K562 (cell line): ENCODE measurements around the gene GYPA. TPM values are rescaled to one million over a fixed set of nuclear protein-coding genes. Genes with fewer than 3 reads are reported as not detected.

Source experiments
- ATAC-seq: fragments of 200-7000 bp; cut with Tn5 transposase; 3 replicates; pipeline ENCODE4 v1.9.1; 2020; ENCODE audit warnings: moderate library complexity
- BruUV-seq: library from RNA; stranded (reverse); fragments of 400-500 nt; replicated peaks from 2 replicates; lab custom pipeline; 2021; lab: Mats Ljungman, UMichigan
- CTCF ChIA-PET: fragments of 300-600 bp; formaldehyde crosslinking; extraction: SDS; loops from one replicate; lab custom pipeline; 2021; ENCODE audit warnings: low intra/inter-chr PET ratio; lab: Yijun Ruan, JAX
- POLR2A ChIA-PET: fragments of 300-600, 350-650 bp; sonication (Branson Sonifier 250); formaldehyde crosslinking; extraction: SDS; loops from one replicate; lab custom pipeline; 2021; ENCODE audit warnings: antibody characterized with exemption, inconsistent platforms; lab: Yijun Ruan, JAX
- DNase-seq, 4 experiments: peaks; one replicate each; pipeline versions ENCODE4 v3.0.0 to v3.0.0-alpha.2; 2011 to 2018; ENCODE audit warnings: low spot score in 3 of 4, mixed read lengths in 3 of 4; ENCODE audit errors: extremely low read depth in 1 of 4
- FAIRE-seq: peaks from 2 replicates; lab custom pipeline; 2011; peaks lifted over from hg19 to GRCh38; lab: Jason Lieb, UNC
- H2AFZ ChIP-seq: 2 replicates; pipeline ENCODE4 v1.6.0; 2011; ENCODE audit warnings: low read depth, low read length, control low read depth, inconsistent platforms
- H3K27ac ChIP-seq: fragments of 200-600 bp; 3 replicates; pipeline ENCODE4 v1.8.0; 2011; ENCODE audit warnings: low read depth, mild to moderate bottlenecking, control low read depth, inconsistent platforms, low read length, moderate library complexity, mixed read lengths; ENCODE audit errors: extremely low read depth
- H3K27me3 ChIP-seq, 2 experiments: fragments of 300-600 bp in 1 of 2; 2 replicates in 1 of 2; 3 replicates in 1 of 2; pipeline versions ENCODE4 v1.6.0 to v1.8.0; 2011; ENCODE audit warnings: inconsistent platforms in 2 of 2, low read length in 2 of 2, mild to moderate bottlenecking in 1 of 2, mixed read lengths in 1 of 2, moderate library complexity in 1 of 2; ENCODE audit not compliant: control insufficient read depth in 2 of 2, insufficient read depth in 2 of 2
- H3K36me3 ChIP-seq: fragments of 300-600 bp; 3 replicates; pipeline ENCODE4 v1.8.0; 2011; ENCODE audit warnings: mild to moderate bottlenecking, low read length, inconsistent platforms; ENCODE audit not compliant: control insufficient read depth, insufficient read depth
- H3K4me1 ChIP-seq, 2 experiments: fragments of 200-600 bp in 1 of 2; replicated peaks in 1 of 2; 2 replicates in 1 of 2; 3 replicates in 1 of 2; pipeline versions ENCODE4 v1.5.1 to v1.8.0; 2011; ENCODE audit warnings: inconsistent platforms in 2 of 2, low read length in 2 of 2, mild to moderate bottlenecking in 1 of 2, mixed read lengths in 1 of 2, moderate library complexity in 1 of 2; ENCODE audit not compliant: control insufficient read depth in 2 of 2, insufficient read depth in 2 of 2
- H3K4me2 ChIP-seq: 2 replicates; pipeline ENCODE4 v1.6.1; 2011; ENCODE audit warnings: low read length, control low read depth, inconsistent platforms, mixed read lengths; ENCODE audit not compliant: insufficient read depth
- H3K4me3 ChIP-seq: fragments of 200-600 bp; sonication (generic), shearing (Covaris generic); 2 replicates; pipeline ENCODE4 v1.5.1; 2016; ENCODE audit warnings: control low read depth, inconsistent platforms
- H3K79me2 ChIP-seq: fragments of 200-600 bp; 3 replicates; pipeline ENCODE4 v1.8.0; 2011; ENCODE audit warnings: low read length, inconsistent platforms; ENCODE audit not compliant: control insufficient read depth, insufficient read depth
- H3K9ac ChIP-seq, 2 experiments: 2 replicates each; pipeline versions ENCODE4 v1.6.0 to v1.6.1; 2011; ENCODE audit warnings: low read depth in 2 of 2, low read length in 2 of 2, control low read depth in 1 of 2, inconsistent platforms in 1 of 2, mild to moderate bottlenecking in 1 of 2, mixed read lengths in 1 of 2; ENCODE audit not compliant: insufficient read depth in 1 of 2
- H3K9me1 ChIP-seq: one replicate; pipeline ENCODE4 v1.6.0; 2011; ENCODE audit warnings: inconsistent platforms, mild to moderate bottlenecking, low read length, moderate library complexity; ENCODE audit not compliant: control insufficient read depth, insufficient read depth
- H3K9me3 ChIP-seq: replicated peaks from 2 replicates; pipeline ENCODE4 v1.5.1; 2011; ENCODE audit warnings: low read depth, low read length, inconsistent platforms; ENCODE audit not compliant: control insufficient read depth, insufficient read depth
- H4K20me1 ChIP-seq: replicated peaks from 2 replicates; pipeline ENCODE4 v1.6.1; 2011; ENCODE audit warnings: low read length, inconsistent platforms, mixed read lengths; ENCODE audit not compliant: control insufficient read depth, insufficient read depth
- E2F1 ChIP-seq: sonication (generic); formaldehyde crosslinking; IDR thresholded peaks from 2 replicates; pipeline ENCODE4 v1.8.1; 2023; ENCODE audit warnings: mild to moderate bottlenecking, missing genetic modification reagents, moderate library complexity
- HNRNPK ChIP-seq: fragments of 200-400 bp; formaldehyde crosslinking; IDR thresholded peaks from one replicate; pipeline ENCODE4 v1.6.1; 2018; ENCODE audit warnings: mild to moderate bottlenecking, low read depth, low read length; ENCODE audit not compliant: poor library complexity, severe bottlenecking
- KAT7 ChIP-seq: sonication (generic); formaldehyde crosslinking; IDR thresholded peaks from 2 replicates; pipeline ENCODE4 v1.8.0; 2022; ENCODE audit warnings: missing genetic modification reagents, mild to moderate bottlenecking, borderline replicate concordance
- MAFG ChIP-seq: fragments of 450-650 bp; conservative IDR thresholded peaks from 2 replicates; pipeline ENCODE4 v1.6.1; 2016; ENCODE audit warnings: missing genetic modification characterization, missing compliant biosample characterization
- MEIS2 ChIP-seq: fragments of 450-650 bp; IDR thresholded peaks from 2 replicates; pipeline ENCODE4 v1.6.1; 2014; ENCODE audit warnings: mild to moderate bottlenecking; ENCODE audit not compliant: partially characterized antibody
- PHF20 ChIP-seq: fragments of 450-650 bp; IDR thresholded peaks from 2 replicates; pipeline ENCODE4 v1.6.1; 2018; ENCODE audit not compliant: partially characterized antibody
- RFX7 ChIP-seq: fragments of 250-450 bp; sonication (Bioruptor Pico); IDR thresholded peaks from 2 replicates; pipeline ENCODE4 v1.5.1; 2021; ENCODE audit warnings: mild to moderate bottlenecking
- SAP30 ChIP-seq: fragments of 200-600 bp; sonication (generic); IDR thresholded peaks from 2 replicates; pipeline ENCODE4 v1.6.1; 2012; ENCODE audit warnings: borderline replicate concordance, low read depth, mild to moderate bottlenecking, moderate library complexity, low read length, control low read depth, inconsistent platforms; ENCODE audit not compliant: insufficient read depth, poor library complexity, severe bottlenecking
- SP2 ChIP-seq: IDR thresholded peaks from 2 replicates; pipeline ENCODE4 v1.6.1; 2011; ENCODE audit warnings: mild to moderate bottlenecking, low read depth, low read length, moderate library complexity; ENCODE audit not compliant: poor library complexity, severe bottlenecking; ENCODE audit errors: extremely low read depth
- ZBTB11 ChIP-seq, 3 experiments: fragments of 200-800 bp in 1 of 3; fragments of 250-450 bp in 1 of 3; fragments of 450-650 bp in 1 of 3; sonication (Bioruptor Pico) in 1 of 3; sonication (Bioruptor generic) in 1 of 3; formaldehyde crosslinking in 1 of 3; IDR thresholded peaks; 2 replicates each; pipeline versions ENCODE4 v1.6.1 to v1.8.0; 2016 to 2022; ENCODE audit warnings: mild to moderate bottlenecking in 2 of 3, missing genetic modification characterization in 2 of 3, missing compliant biosample characterization in 1 of 3, moderate library complexity in 1 of 3
- ZNF561 ChIP-seq: fragments of 450-650 bp; formaldehyde crosslinking; conservative IDR thresholded peaks from 2 replicates; pipeline ENCODE4 v1.4.0; 2020; ENCODE audit warnings: mild to moderate bottlenecking, moderate library complexity
- WGBS: fragments of 100-300 bp; shearing (Covaris generic); methylation state at CpG from one replicate; pipeline ENCODE4 v1.1.6; 2016; ENCODE audit warnings: low coverage, mixed read lengths; ENCODE audit not compliant: insufficient coverage; ENCODE audit errors: missing lambda C conversion rate; 5-methylcytosine and 5-hydroxymethylcytosine counted together
- in situ Hi-C: fragments of 300-500 bp; cut with MboI; formaldehyde crosslinking; loops from 4 replicates; pipeline ENCODE4 v1.15.0; 2018; ENCODE audit warnings: inconsistent platforms, mixed read lengths
- intact Hi-C: fragments of 100-400 bp; cut with micrococcal nuclease; formaldehyde crosslinking; loops from 2 replicates; pipeline ENCODE4 v1.14.2; 2022
- polyA plus RNA-seq, 8 experiments: library from polyadenylated mRNA; depleted of rRNA in 4 of 8; stranded (reverse) in 5 of 8; unstranded in 3 of 8; fragments of >200 nt; fragmentation: Nextera tagmentation in 2 of 8; fragmentation: Illumina TruSeq in 1 of 8; extraction: Ambion mirVana in 2 of 8; extraction: Trizol in 1 of 8; gene quantifications; 2 replicates each; pipeline versions ENCODE4 v1.2.1 to v1.2.3, GENCODE V29; 2011 to 2014; ENCODE audit warnings: inconsistent platforms in 1 of 8, missing spikeins in 1 of 8
- total RNA-seq, 7 experiments: library from RNA; depleted of rRNA in 6 of 7; stranded (reverse); fragments of >200 nt in 6 of 7; fragmentation: Illumina TruSeq in 2 of 7; extraction: Trizol in 2 of 7; gene quantifications; 2 replicates each; pipeline versions ENCODE4 v1.2.1 to v1.2.3, GENCODE V29; 2011 to 2021; ENCODE audit warnings: low replicate concordance in 1 of 7
- TF ChIP-seq, protein P1 (sequence below): fragments of 250-450 bp; sonication (Bioruptor Pico); IDR thresholded peaks from 2 replicates; pipeline ENCODE4 v1.4.0; 2020; ENCODE audit warnings: mild to moderate bottlenecking, moderate library complexity

GYPA gene
- total and polyA plus RNA-seq, 9 of the 15 experiments (the other 6 are each of a cell fraction or from before 2014, with no cell fraction given), result 35.3 to 278 (median 122) TPM

GRCh38 chr4:144115519-144115918 is 25.0 kb downstream of the GYPA start:
- H3K4me1 ChIP-seq, result peaks cover 0 to 6% of the 10 kb centered on the region in 2 experiments; a peak in 3 of 5 replicates
- peaks cover 32% of the 10 kb centered on the region for H3K36me3 ChIP-seq
- CTCF ChIA-PET, result no interaction called here

More at GRCh38 chr4:144115519-144115918, 25.0 kb downstream of the GYPA start:
- ATAC-seq (no peak), DNase-seq (no peak), FAIRE-seq (no peak)
- no TSS peak for BruUV-seq
- no peak overlapping the region for H3K27ac ChIP-seq
- WGBS, result 77% methylated on average over 4 of the region's 4 CpGs
- no peak overlapping the region for H2AFZ ChIP-seq
- no peak overlapping the region for H3K4me3 ChIP-seq
- intact Hi-C loops, result no loop called here
- TF ChIP-seq E2F1 (CRISPR knock-in tag) (no peak), ZBTB11 (CRISPR knock-in tag; IDR thresholded peaks at IDR 0.05) (no peak), SAP30 (no peak), RFX7 (no peak), MAFG (no peak), HNRNPK (no peak), SP2 (no peak), PHF20 (no peak), KAT7 (CRISPR knock-in tag) (no peak), ZNF561 (CRISPR knock-in tag) (no peak), MEIS2 (no peak)
- TF ChIP-seq, protein P1, sequence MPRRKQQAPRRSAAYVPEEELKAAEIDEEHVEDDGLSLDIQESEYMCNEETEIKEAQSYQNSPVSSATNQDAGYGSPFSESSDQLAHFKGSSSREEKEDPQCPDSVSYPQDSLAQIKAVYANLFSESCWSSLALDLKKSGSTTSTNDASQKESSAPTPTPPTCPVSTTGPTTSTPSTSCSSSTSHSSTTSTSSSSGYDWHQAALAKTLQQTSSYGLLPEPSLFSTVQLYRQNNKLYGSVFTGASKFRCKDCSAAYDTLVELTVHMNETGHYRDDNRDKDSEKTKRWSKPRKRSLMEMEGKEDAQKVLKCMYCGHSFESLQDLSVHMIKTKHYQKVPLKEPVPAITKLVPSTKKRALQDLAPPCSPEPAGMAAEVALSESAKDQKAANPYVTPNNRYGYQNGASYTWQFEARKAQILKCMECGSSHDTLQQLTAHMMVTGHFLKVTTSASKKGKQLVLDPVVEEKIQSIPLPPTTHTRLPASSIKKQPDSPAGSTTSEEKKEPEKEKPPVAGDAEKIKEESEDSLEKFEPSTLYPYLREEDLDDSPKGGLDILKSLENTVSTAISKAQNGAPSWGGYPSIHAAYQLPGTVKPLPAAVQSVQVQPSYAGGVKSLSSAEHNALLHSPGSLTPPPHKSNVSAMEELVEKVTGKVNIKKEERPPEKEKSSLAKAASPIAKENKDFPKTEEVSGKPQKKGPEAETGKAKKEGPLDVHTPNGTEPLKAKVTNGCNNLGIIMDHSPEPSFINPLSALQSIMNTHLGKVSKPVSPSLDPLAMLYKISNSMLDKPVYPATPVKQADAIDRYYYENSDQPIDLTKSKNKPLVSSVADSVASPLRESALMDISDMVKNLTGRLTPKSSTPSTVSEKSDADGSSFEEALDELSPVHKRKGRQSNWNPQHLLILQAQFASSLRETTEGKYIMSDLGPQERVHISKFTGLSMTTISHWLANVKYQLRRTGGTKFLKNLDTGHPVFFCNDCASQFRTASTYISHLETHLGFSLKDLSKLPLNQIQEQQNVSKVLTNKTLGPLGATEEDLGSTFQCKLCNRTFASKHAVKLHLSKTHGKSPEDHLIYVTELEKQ (CRISPR knock-in tag), result no peak
- H3K9ac ChIP-seq, result no peak overlapping the region
- POLR2A ChIA-PET, result no interaction called here
- H3K9me3 ChIP-seq, result no peaks in the 10 kb centered on the region
- H3K4me2 ChIP-seq, result no peak overlapping the region
- H4K20me1 ChIP-seq, result no peaks in the 10 kb centered on the region
- peaks cover under 1% of the 10 kb centered on the region; the same call in 1 of the 3 replicates for H3K79me2 ChIP-seq
- in situ Hi-C loops, result no loop called here
- no peaks in the 10 kb centered on the region for H3K27me3 ChIP-seq
- H3K9me1 ChIP-seq, result no peaks in the 10 kb centered on the region
